NCI-H2029 treated with DMSO at 0.1 percent for 48 hours (cell line): ENCODE measurements around the gene EED.
"Not testable (repeated sequence)": the region's sequence is repeated elsewhere in the genome, so short reads cannot be mapped to it uniquely, and the experiment has no call there.

Experiments used
- DNase-seq: peaks from one replicate; lab custom pipeline; 2025; lab: John Stamatoyannopoulos, UW

Gene EED

GRCh38 chr11:86292912-86293616 is 48.5 kb downstream of the EED start:
- no peak for DNase-seq

GRCh38 chr11:86294026-86294425 is 49.5 kb downstream of the EED start:
- no peak for DNase-seq

- DNase-seq: no peak
Measured at GRCh38 chr11:86301742-86302091, 57.2 kb downstream of the EED start.

GRCh38 chr11:86302092-86302793 is 57.7 kb downstream of the EED start, which contains the start of gene HIKESHI:
Gene HIKESHI (plus strand): TSS chr11:86302240. CDS start chr11:86302449, 209 bp downstream.
- peak; percentile 94 for DNase-seq

DNA sequence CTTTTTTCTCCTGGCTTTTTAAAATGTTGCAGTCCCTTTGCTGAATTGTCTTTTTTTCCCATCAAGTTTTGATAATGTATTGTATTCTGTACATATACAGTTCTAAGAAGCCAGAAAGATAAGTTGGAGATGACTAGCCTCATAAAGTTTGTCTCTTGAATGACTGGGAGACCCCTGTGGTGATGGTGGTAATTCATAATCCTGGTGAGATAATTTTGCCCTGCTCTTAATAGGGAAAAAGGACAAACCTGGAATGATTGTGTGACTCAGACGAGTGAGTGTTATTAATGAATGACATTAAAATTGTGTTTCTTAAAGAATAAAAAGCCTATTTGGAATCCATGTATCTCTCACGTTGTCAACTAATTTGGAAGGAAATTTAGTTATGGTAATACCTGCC is 58.7 kb downstream of the EED start:
- DNase-seq: no peak

DNA sequence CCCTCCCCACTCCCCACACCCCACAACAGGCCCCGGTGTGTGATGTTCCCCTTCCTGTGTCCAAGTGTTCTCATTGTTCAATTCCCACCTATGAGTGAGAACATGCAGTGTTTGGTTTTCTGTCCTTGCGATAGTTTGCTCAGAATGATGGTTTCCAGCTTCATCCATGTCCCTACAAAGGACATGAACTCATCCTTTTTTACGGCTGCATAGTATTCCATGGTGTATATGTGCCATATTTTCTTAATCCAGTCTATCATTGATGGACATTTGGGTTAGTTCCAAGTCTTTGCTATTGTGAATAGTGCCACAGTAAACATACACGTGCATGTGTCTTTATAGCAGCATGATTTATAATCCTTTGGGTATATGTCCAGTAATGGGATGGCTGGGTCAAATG is 64.2 kb downstream of the EED start:
- not testable (repeated sequence) for DNase-seq

GRCh38 chr11:86313793-86314192 is 69.2 kb downstream of the EED start:
- no peak for DNase-seq

DNA sequence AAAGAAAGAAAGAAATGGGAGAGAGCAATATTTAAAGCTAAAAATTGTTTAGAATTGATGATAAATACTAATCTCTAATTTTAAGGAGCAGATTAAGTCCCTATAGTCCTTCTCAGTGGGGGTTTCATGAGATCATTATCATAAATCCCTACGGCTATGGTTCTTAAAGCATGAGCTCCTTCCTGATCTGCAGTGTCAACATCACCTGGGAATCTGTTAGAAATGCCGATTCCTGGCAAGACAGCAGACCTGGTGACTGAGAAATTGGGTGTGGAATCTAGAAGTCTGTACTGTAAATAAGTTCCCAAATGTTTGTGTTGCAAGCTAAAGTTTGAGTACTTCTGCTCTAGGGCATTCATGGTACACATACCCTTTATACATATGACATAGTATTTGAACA is 70.1 kb downstream of the EED start:
- no peak for DNase-seq
